Duodenal mucosa (tissue), 2 donors: Measurements from ENCODE around the gene FOXL1.

Experiments used
- H3K27ac ChIP-seq: one replicate; pipeline ENCODE4 v1.7.0; 2013; ENCODE audit warnings: low read depth, low read length
- H3K27me3 ChIP-seq, 2 donors: one replicate each; pipeline ENCODE4 v1.7.0; 2013; ENCODE audit warnings: low read length in 2 of 2, control low read depth in 1 of 2; ENCODE audit not compliant: insufficient read depth in 2 of 2, control insufficient read depth in 1 of 2
- H3K36me3 ChIP-seq, 2 donors: one replicate each; pipeline ENCODE4 v1.7.0; 2013; ENCODE audit warnings: low read length in 2 of 2, control low read depth in 1 of 2; ENCODE audit not compliant: insufficient read depth in 2 of 2, control insufficient read depth in 1 of 2
- H3K4me1 ChIP-seq, 2 donors: one replicate each; pipeline ENCODE4 v1.7.0; 2013; ENCODE audit warnings: low read length in 2 of 2, control low read depth in 1 of 2; ENCODE audit not compliant: insufficient read depth in 2 of 2, control insufficient read depth in 1 of 2
- H3K4me3 ChIP-seq, 2 donors: one replicate each; pipeline ENCODE4 v1.7.0; 2013; ENCODE audit warnings: low read length in 2 of 2, low read depth in 1 of 2
- H3K9ac ChIP-seq, 2 donors: one replicate each; pipeline ENCODE4 v1.7.0; 2013; ENCODE audit warnings: low read length in 2 of 2, low read depth in 1 of 2
- H3K9me3 ChIP-seq, 2 donors: one replicate each; pipeline ENCODE4 v1.7.0; 2013; ENCODE audit warnings: low read length in 2 of 2, control low read depth in 1 of 2; ENCODE audit not compliant: control insufficient read depth in 1 of 2

FOXL1 gene

DNA sequence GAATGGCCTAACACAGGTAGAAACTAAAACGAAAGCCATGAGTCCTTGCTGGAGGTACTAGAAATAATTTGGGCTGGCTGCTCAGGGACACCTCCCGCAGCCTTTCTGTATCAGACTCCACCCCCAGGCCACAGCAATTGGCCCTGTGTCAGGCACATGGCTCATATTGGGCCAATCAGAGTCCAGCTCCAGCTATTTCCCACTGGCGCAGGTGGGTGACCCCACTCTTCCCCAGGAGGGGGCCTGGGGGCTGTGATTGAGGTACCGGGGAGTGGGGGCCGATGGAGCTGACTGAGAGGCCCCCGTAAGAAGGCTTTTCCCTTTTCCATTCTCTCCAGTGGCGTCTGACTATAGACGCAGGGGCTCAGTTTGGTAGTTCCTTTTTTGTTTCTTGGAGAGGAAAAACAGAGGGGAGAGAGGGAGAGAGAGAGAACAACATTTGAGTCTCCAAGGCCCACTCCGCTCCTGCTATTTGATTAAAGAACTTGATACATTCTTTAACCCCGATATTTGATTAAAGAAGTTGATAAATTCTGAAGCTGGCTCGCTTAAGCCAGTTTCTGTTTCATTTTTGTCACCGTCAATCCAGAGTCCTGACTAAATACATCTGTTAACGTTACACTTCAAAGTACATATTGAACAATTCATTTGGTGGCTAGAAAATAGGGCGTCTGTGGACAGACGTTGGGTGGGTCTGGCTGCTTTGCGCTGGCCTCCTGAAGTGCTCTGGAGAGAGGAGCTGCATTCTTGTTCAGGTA lies 26.3 kb downstream of the FOXL1 start:
- peak overlapping the region; percentile 49 to 50 for H3K4me3 ChIP-seq
- H3K4me1 ChIP-seq, result no peaks in the 10 kb centered on the region
- H3K27ac ChIP-seq, result no peak overlapping the region
- no peaks in the 10 kb centered on the region for H3K9me3 ChIP-seq
- H3K36me3 ChIP-seq, result no peaks in the 10 kb centered on the region
- H3K9ac ChIP-seq, result no peak overlapping the region
- peaks cover 0 to 2% of the 10 kb centered on the region in 2 donors for H3K27me3 ChIP-seq

DNA sequence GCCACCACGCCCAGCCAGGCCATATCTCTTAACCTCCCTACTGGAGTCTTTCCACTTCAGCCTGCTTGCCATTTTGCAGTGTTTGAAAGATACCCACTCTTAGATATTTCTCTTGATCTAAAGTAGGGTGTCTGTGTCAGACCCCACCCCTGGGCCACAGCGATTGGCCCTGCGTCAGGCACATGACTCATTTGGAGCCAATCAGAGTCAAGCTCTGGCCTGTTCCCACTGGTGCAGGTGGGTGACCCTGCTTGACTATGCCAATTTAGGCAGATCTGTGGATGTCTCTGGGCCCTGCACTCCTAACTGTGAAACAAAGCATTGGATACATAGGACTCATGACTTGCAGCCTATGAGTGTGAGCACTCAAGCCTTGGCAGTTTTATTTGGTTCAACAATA lies 27.6 kb downstream of the FOXL1 start:
- Histone ChIP-seq H3K9me3 (no peaks in the 10 kb centered on the region), H3K4me1 (peaks cover 0 to under 1% of the 10 kb centered on the region in 2 donors), H3K36me3 (no peaks in the 10 kb centered on the region), H3K4me3 (no peak overlapping the region), H3K27ac (no peak overlapping the region), H3K27me3 (peaks cover 0 to 2% of the 10 kb centered on the region in 2 donors), H3K9ac (no peak overlapping the region)

DNA sequence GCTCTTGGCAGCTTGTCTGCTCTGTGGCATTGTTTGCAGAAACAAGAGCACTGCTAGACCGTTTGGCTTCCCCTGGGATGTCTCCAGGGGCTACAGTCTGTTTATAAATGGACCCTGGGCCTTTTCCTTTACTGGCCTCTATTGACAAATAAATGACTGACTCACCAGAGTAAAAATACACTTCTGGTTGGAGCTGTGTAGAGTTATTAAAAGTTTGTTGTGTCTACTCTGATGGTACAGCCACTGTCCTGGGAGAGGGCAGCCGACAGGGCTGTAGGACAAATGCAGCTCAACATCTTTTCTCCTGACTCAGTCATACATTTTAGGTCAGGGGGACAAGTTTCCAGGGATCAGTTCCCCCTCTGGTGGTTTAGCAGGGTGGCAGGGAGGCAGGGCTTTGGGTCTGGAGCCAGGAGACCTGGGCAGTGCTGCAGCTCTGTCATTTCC lies 30.0 kb downstream of the FOXL1 start:
- Histone ChIP-seq H3K36me3 (no peaks in the 10 kb centered on the region), H3K4me1 (peaks cover 0 to 5% of the 10 kb centered on the region in 2 donors), H3K4me3 (no peak overlapping the region), H3K9me3 (no peaks in the 10 kb centered on the region), H3K27me3 (no peaks in the 10 kb centered on the region), H3K27ac (no peak overlapping the region), H3K9ac (no peak overlapping the region)

DNA sequence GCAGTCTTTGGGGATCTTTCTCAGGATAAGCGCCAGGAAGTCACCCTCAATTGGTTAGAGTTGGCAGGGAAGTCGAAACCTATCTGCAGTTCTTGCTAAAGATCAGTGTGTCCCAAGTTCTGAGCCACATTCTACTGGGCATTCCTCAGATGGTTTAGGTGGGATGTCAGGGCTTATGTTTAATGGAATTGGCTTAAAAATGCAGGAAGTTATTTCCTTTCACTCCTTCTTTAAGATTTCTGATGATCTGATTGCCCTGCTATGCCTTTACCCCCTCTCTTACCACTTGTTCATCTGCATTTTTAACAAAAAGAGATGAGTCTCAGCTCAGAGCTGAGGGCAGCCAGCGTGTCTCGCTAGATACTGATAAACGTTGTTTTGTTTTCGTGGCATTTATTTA lies 30.8 kb downstream of the FOXL1 start:
- no peak overlapping the region for H3K4me3 ChIP-seq
- H3K36me3 ChIP-seq, result no peaks in the 10 kb centered on the region
- H3K27me3 ChIP-seq, result no peaks in the 10 kb centered on the region

DNA sequence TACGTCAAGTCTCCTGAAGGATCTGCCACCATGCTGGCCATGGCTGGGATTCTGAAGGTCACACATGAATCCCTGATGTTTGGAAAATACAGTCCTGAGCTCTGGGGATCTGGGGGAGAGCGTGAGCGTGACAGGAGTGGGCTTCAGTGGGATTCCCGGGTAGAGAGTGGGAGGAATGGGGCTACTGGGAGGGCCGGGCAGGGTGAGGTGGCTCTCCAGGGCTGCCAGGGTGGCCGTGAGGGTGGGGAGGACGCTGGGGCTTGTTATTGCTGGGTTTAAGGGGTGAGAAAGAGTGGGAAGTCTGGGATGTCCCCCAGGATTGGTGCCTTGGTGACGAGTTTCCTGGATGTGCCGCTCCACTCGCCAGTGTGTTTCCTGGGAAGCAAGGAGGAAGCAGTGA lies 31.3 kb downstream of the FOXL1 start:
- no peaks in the 10 kb centered on the region for H3K27me3 ChIP-seq
- H3K4me3 ChIP-seq, result no peak overlapping the region

More for the DNA sequence above, 30.8 kb downstream of the FOXL1 start:
- Histone ChIP-seq H3K27ac (no peak overlapping the region), H3K9me3 (no peaks in the 10 kb centered on the region), H3K9ac (no peak overlapping the region), H3K4me1 (peaks cover 0 to 5% of the 10 kb centered on the region in 2 donors)

DNA sequence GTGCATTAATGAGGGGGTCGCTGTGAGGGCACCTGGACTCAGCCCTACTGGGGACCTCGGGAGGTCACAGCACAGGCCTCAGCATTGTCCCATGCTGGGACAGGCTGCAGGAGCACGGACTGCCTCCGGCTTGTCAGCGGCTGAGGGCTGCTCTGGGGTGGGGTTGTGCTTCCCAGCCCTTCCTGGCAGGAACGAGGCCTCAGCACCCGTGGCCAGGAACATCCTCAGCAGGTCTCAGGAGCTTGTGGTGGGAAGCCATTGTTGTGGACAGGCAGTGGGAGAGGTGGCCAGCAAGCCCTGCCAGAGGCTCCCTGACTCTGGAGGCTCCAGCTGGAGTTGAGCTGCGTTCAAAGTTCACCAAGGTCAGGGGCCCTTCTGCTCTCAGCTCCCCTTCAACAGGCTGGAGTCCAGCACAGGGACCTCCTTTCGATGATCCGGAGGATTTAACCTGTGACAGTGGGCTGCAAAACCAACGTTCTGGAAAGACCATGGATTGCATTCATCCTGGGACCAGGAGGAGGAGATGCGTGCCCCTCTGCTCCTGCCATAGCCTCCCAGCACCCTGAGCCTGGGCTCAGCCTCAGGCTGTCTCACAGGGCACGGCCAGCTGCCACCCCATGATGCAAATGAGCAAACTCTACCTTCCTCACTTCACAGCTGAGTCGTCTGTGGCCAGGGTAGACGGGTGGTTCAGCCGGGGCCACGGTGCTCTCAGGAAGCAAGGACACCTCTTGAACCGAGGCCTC lies 32.6 kb downstream of the FOXL1 start:
- Histone ChIP-seq H3K9ac (no peak overlapping the region), H3K4me3 (no peak overlapping the region), H3K27ac (no peak overlapping the region), H3K27me3 (no peaks in the 10 kb centered on the region), H3K4me1 (peaks cover 0 to 5% of the 10 kb centered on the region in 2 donors), H3K9me3 (no peaks in the 10 kb centered on the region), H3K36me3 (no peaks in the 10 kb centered on the region)

More for the DNA sequence above, 31.3 kb downstream of the FOXL1 start:
- no peaks in the 10 kb centered on the region for H3K36me3 ChIP-seq
- H3K27ac ChIP-seq, result no peak overlapping the region
- peaks cover 0 to 5% of the 10 kb centered on the region in 2 donors for H3K4me1 ChIP-seq
- no peaks in the 10 kb centered on the region for H3K9me3 ChIP-seq
- no peak overlapping the region for H3K9ac ChIP-seq

DNA sequence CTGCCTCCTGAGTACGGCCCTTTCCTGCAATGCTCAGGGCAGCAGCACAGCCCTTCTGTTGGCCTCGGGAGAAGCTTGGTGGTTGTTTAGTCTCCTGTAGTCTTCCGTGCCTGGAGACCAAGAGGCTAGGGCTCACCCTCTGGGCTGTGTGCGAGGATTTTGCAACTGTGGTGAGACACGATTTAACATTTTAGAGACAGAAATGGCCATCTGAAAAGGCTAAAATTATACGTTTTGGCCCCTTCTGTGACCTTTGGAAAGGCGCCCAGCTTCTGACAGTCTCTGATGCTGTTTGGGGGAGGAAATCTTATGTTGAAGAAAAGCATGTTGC lies 33.1 kb downstream of the FOXL1 start:
- H3K4me3 ChIP-seq, result no peak overlapping the region
- H3K36me3 ChIP-seq, result no peaks in the 10 kb centered on the region
- no peak overlapping the region for H3K9ac ChIP-seq
- H3K27me3 ChIP-seq, result no peaks in the 10 kb centered on the region
- H3K27ac ChIP-seq, result no peak overlapping the region
- H3K9me3 ChIP-seq, result no peaks in the 10 kb centered on the region
- peaks cover 0 to 5% of the 10 kb centered on the region in 2 donors for H3K4me1 ChIP-seq

DNA sequence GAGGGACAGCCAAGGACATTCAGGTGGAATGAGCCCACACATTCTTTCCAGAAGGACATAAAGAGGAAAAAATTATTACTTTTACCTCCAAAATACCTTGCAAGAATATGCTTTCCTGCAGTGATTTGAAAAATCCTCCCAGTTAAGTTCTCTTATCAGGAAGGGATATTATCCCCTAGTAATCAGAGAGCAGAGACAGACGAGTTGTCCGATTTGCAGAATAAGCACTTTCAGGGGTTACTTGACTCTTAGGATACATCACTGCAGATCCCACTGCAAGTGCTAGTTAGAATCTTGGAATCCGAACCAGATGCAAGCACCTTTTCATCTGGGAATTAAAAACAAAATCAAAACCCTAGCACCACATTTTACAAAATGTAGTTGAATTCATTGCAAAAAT lies 33.6 kb downstream of the FOXL1 start:
- Histone ChIP-seq H3K27me3 (no peaks in the 10 kb centered on the region), H3K4me1 (peaks cover 0 to 5% of the 10 kb centered on the region in 2 donors), H3K4me3 (no peak overlapping the region), H3K36me3 (no peaks in the 10 kb centered on the region), H3K27ac (no peak overlapping the region), H3K9me3 (no peaks in the 10 kb centered on the region), H3K9ac (no peak overlapping the region)

DNA sequence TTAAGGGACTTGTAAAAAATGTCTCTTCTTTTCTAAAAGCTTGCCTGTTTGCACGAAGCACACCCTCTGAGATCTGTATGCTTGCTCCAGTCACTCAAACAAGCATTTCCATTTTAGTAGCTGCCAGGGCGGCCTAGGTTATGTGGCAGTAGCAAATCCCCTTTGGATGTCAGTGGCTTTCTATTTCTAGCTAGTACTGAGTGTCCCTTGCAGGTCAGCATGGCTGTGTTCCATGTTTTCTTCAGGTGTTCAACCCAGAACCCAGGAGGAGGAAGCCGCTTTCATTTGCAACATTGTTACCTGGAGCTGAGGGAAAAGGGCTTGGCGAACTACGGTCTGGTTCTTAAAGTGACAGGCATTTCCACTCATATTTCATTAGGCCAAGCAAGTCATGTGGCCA lies 36.4 kb downstream of the FOXL1 start:
- H3K27ac ChIP-seq, result no peak overlapping the region
- no peaks in the 10 kb centered on the region for H3K36me3 ChIP-seq
- no peaks in the 10 kb centered on the region for H3K27me3 ChIP-seq
- no peaks in the 10 kb centered on the region for H3K9me3 ChIP-seq
- H3K4me3 ChIP-seq, result no peak overlapping the region
- peaks cover 0 to 5% of the 10 kb centered on the region in 2 donors for H3K4me1 ChIP-seq
- H3K9ac ChIP-seq, result no peak overlapping the region

DNA sequence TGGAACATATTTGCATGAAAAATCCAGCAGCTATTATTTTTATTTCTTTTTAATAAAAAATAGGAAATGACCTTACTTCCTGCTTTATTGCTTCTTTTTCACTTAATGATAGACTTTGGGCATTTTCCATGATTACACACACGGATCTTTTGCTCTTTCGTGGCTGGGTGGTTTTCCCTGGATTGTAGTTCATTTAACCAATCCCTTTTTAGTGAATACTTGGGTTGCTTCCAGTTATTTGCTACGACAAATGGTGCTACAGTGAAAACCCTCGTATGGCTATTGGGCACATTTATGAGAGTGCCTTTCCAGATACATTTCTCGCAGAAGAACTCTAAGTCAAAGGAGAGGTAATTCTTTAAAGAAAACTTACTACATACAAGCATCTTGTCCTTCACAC lies 38.6 kb downstream of the FOXL1 start:
- Histone ChIP-seq H3K27ac (no peak overlapping the region), H3K9me3 (no peaks in the 10 kb centered on the region), H3K4me1 (no peaks in the 10 kb centered on the region), H3K36me3 (no peaks in the 10 kb centered on the region), H3K9ac (no peak overlapping the region), H3K27me3 (peaks cover 0 to 3% of the 10 kb centered on the region in 2 donors), H3K4me3 (no peak overlapping the region)
